Measurements from ENCODE around the gene LINC01488. TPM values are rescaled to one million over a fixed set of nuclear protein-coding genes. Genes with fewer than 3 reads are reported as not detected.

Gene LINC01488
- total RNA-seq, 1 experiment from 2014 or later, result not detected

- Histone ChIP-seq H2AFZ (no peak overlapping the region), H3K4me3 (no peak overlapping the region), H3K9me3 (ENCODE audit: insufficient read depth, low read depth) (no peaks in the 10 kb centered on the region), H3K27ac (no peak overlapping the region), H4K20me1 (ENCODE audit: insufficient read depth) (no peaks in the 10 kb centered on the region), H3K9me2 (ENCODE audit: insufficient read depth) (no peaks in the 10 kb centered on the region), H3F3A (ENCODE audit: insufficient read depth, low read depth) (peaks cover 14% of the 10 kb centered on the region; the same call in 1 of the 2 replicates), H3K4me1 (replicated peaks; ENCODE audit: insufficient read depth) (peaks cover 14% of the 10 kb centered on the region), H3K4me2 (no peak overlapping the region), H3K27me3 (ENCODE audit: insufficient read depth, low read depth) (peaks cover 7% of the 10 kb centered on the region; the same call in 1 of the 2 replicates), H3K36me3 (ENCODE audit: low read depth) (no peaks in the 10 kb centered on the region), H3K79me2 (ENCODE audit: low read depth) (no peaks in the 10 kb centered on the region)
- intact Hi-C loops (cut with micrococcal nuclease; ENCODE audit: unreplicated experiment), result no loop called here
- no peak for DNase-seq
- POLR2A ChIA-PET (ENCODE audit: unreplicated experiment), result no interaction called here
- CTCF ChIA-PET, result no interaction called here
- BruUV-seq (replicated peaks), result no TSS peak
- TF ChIP-seq CTCF (conservative IDR thresholded peaks at IDR 0.05), result no peak
- no peak for TF ChIP-seq EZH2 (IDR thresholded peaks at IDR 0.05; ENCODE audit: low read depth)
Observed at GRCh38 chr11:69482322-69482721, 859 bp downstream of the LINC01488 start.

- Histone ChIP-seq H4K20me1 (ENCODE audit: insufficient read depth) (no peaks in the 10 kb centered on the region), H2AFZ (no peak overlapping the region), H3K27ac (no peak overlapping the region), H3F3A (ENCODE audit: insufficient read depth, low read depth) (peaks cover 14% of the 10 kb centered on the region; the same call in 1 of the 2 replicates), H3K36me3 (ENCODE audit: low read depth) (no peaks in the 10 kb centered on the region), H3K9me2 (ENCODE audit: insufficient read depth) (no peaks in the 10 kb centered on the region), H3K9me3 (ENCODE audit: insufficient read depth, low read depth) (no peaks in the 10 kb centered on the region), H3K79me2 (ENCODE audit: low read depth) (no peaks in the 10 kb centered on the region), H3K4me3 (no peak overlapping the region), H3K27me3 (ENCODE audit: insufficient read depth, low read depth) (peaks cover 7% of the 10 kb centered on the region; the same call in 1 of the 2 replicates), H3K4me2 (no peak overlapping the region), H3K4me1 (replicated peaks; ENCODE audit: insufficient read depth) (peaks cover 14% of the 10 kb centered on the region)
- ChIA-PET CTCF (interaction anchor here (0.5 kb wide), 1 partner anchor 65 kb away, joined by 6 read pairs; no protein-coding TSS in a partner anchor), POLR2A (ENCODE audit: unreplicated experiment) (no interaction called here)
- TF ChIP-seq EZH2 (IDR thresholded peaks at IDR 0.05; ENCODE audit: low read depth), result no peak
- TF ChIP-seq CTCF (conservative IDR thresholded peaks at IDR 0.05), result no peak
- BruUV-seq (replicated peaks), result no TSS peak
- no peak for DNase-seq
- intact Hi-C loops (cut with micrococcal nuclease; ENCODE audit: unreplicated experiment), result no loop called here
Observed at GRCh38 chr11:69483170-69483569, 1.7 kb downstream of the LINC01488 start.

GRCh38 chr11:69483691-69484426, 2.4 kb downstream of the LINC01488 start:
- no peak for TF ChIP-seq CTCF (conservative IDR thresholded peaks at IDR 0.05)
- no peak for TF ChIP-seq EZH2 (IDR thresholded peaks at IDR 0.05; ENCODE audit: low read depth)
- no peak overlapping the region for H3K4me3 ChIP-seq
- intact Hi-C loops (cut with micrococcal nuclease; ENCODE audit: unreplicated experiment), result loop anchor here (1.0 kb wide), 1 partner anchor 21 kb away; no protein-coding TSS in a partner anchor

More at GRCh38 chr11:69483691-69484426, 2.4 kb downstream of the LINC01488 start:
- Histone ChIP-seq H4K20me1 (ENCODE audit: insufficient read depth) (no peaks in the 10 kb centered on the region), H3K9me3 (ENCODE audit: insufficient read depth, low read depth) (no peaks in the 10 kb centered on the region), H3K4me2 (no peak overlapping the region), H3K27ac (no peak overlapping the region), H2AFZ (no peak overlapping the region), H3K27me3 (ENCODE audit: insufficient read depth, low read depth) (peaks cover 7% of the 10 kb centered on the region; the same call in 1 of the 2 replicates), H3F3A (ENCODE audit: insufficient read depth, low read depth) (peaks cover 14% of the 10 kb centered on the region; the same call in 1 of the 2 replicates), H3K36me3 (ENCODE audit: low read depth) (no peaks in the 10 kb centered on the region), H3K4me1 (replicated peaks; ENCODE audit: insufficient read depth) (peaks cover 14% of the 10 kb centered on the region), H3K79me2 (ENCODE audit: low read depth) (no peaks in the 10 kb centered on the region), H3K9me2 (ENCODE audit: insufficient read depth) (no peaks in the 10 kb centered on the region)
- POLR2A ChIA-PET (ENCODE audit: unreplicated experiment), result no interaction called here
- BruUV-seq (replicated peaks), result no TSS peak
- no peak for DNase-seq
- CTCF ChIA-PET, result no interaction called here

Data from PC-9 (cell line).